Lung (tissue), 12 donors: Measurements from ENCODE around the gene CYP24A1. TPM values are rescaled to one million over a fixed set of nuclear protein-coding genes. Genes with fewer than 3 reads are reported as not detected.

Source experiments
- ATAC-seq: fragments of 200-7000 bp; cut with Tn5 transposase; one replicate; pipeline ENCODE4 v1.9.1; 2020; ENCODE audit warnings: moderate number of reproducible peaks; ENCODE audit not compliant: insufficient read depth, low FRiP score
- DNase-seq, 3 donors: peaks; one replicate each; pipeline ENCODE4 v3.0.0-alpha.2; 2013 to 2017
- H3K27ac ChIP-seq, 2 donors: one replicate each; pipeline ENCODE4 v1.5.1; 2013; ENCODE audit warnings: mild to moderate bottlenecking in 2 of 2, moderate library complexity in 2 of 2, control low read depth in 1 of 2, inconsistent platforms in 1 of 2, low read depth in 1 of 2, low read length in 1 of 2
- H3K27me3 ChIP-seq, 3 donors: one replicate each; pipeline ENCODE4 v1.5.1; 2013; ENCODE audit warnings: low read length in 2 of 3; ENCODE audit not compliant: control insufficient read depth in 3 of 3, insufficient read depth in 3 of 3
- H3K36me3 ChIP-seq, 4 donors: one replicate each; pipeline ENCODE4 v1.5.1; 2013; ENCODE audit warnings: low read length in 4 of 4, mild to moderate bottlenecking in 1 of 4, moderate library complexity in 1 of 4; ENCODE audit not compliant: control insufficient read depth in 4 of 4, insufficient read depth in 4 of 4
- H3K4me1 ChIP-seq, 5 donors: one replicate each; pipeline ENCODE4 v1.5.1; 2013; ENCODE audit warnings: low read length in 5 of 5, mild to moderate bottlenecking in 2 of 5, moderate library complexity in 1 of 5; ENCODE audit not compliant: control insufficient read depth in 5 of 5, insufficient read depth in 5 of 5
- H3K4me3 ChIP-seq: one replicate; pipeline ENCODE4 v1.5.1; 2013; ENCODE audit warnings: mild to moderate bottlenecking, control low read depth, moderate library complexity
- H3K9ac ChIP-seq, 2 donors: one replicate each; pipeline ENCODE4 v1.5.1; 2013; ENCODE audit warnings: low read length in 2 of 2, control low read depth in 1 of 2; ENCODE audit not compliant: insufficient read depth in 1 of 2
- H3K9me3 ChIP-seq, 4 donors: one replicate each; pipeline ENCODE4 v1.5.1; 2013; ENCODE audit warnings: low read length in 3 of 4, mild to moderate bottlenecking in 1 of 4, moderate library complexity in 1 of 4; ENCODE audit not compliant: control insufficient read depth in 4 of 4, insufficient read depth in 3 of 4
- CTCF ChIP-seq: IDR thresholded peaks from 2 replicates; pipeline ENCODE4 v1.5.1; 2012; ENCODE audit warnings: mild to moderate bottlenecking; ENCODE audit errors: control extremely low read depth, extremely low read depth
- WGBS, 2 donors: extraction: QIAGEN DNeasy Blood & Tissue Kit; methylation state at CpG; one replicate each; pipeline ENCODE4 v1.1.7; 2013; 5-methylcytosine and 5-hydroxymethylcytosine counted together
- polyA plus RNA-seq, 2 donors: library from polyadenylated mRNA; stranded (reverse); fragments of 200-250 nt; gene quantifications; one replicate each; pipeline ENCODE4 v1.2.1, GENCODE V29; 2013
- total RNA-seq, 2 donors: library from RNA; depleted of rRNA in 1 of 2; stranded (reverse); fragments of >200 nt in 1 of 2; gene quantifications; one replicate each; pipeline ENCODE4 v1.2.1, GENCODE V29; 2014 to 2021
- donor health status: control.
- donor health status: control.
- donor health status: Bipolar disorder and iron deficiency.
- donor health status: healthy.
- donor health status: DM: yes; HTN: yes; CAD: no.

The CYP24A1 gene
- total and polyA plus RNA-seq, 4 donors = 0.30 to 5.9 (median 1.1) TPM

DNA sequence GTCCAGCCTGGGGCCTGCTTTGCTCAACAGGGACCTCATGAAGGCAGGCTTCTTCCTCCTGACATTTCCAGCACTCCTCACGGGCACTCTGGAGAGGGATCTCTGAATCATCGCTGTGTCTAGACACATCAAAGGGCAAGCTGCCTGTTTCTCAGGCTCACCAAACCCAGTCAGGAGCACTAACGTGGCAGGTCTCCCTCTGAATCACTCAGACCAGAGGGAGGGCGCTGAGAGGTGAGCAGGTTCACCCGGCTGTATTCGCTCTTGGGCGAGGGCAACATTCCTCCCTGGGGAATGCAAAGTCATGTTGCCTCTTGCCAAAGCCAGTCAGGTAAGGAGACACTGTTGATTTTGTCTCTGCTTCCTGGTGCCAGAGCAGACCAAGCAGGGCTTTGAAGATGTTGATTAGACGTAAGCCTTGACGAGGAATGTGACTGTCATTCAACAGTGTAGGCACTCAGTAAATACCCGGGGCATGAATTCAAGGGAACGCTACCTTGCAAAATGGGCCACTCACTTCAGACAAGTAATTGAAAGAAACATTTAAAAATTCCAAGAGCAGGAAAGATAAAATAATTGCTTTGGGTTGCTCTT lies 50.1 kb downstream of the CYP24A1 start:
- H3K9ac ChIP-seq = no peak overlapping the region
- 60 to 84% methylated on average over 11 of the region's 11 CpGs for WGBS, 2 donors
- peak overlapping the region in 1 of 2 donors; percentile 58 for H3K27ac ChIP-seq
- no peaks in the 10 kb centered on the region for H3K27me3 ChIP-seq
- no peaks in the 10 kb centered on the region for H3K36me3 ChIP-seq
- DNase-seq = peak; percentile 48 to 74 (median 72)
- H3K4me3 ChIP-seq = no peak overlapping the region
- no peaks in the 10 kb centered on the region for H3K9me3 ChIP-seq
- TF ChIP-seq CTCF = no peak
- H3K4me1 ChIP-seq = no peaks in the 10 kb centered on the region
- ATAC-seq = peak; percentile 91

DNA sequence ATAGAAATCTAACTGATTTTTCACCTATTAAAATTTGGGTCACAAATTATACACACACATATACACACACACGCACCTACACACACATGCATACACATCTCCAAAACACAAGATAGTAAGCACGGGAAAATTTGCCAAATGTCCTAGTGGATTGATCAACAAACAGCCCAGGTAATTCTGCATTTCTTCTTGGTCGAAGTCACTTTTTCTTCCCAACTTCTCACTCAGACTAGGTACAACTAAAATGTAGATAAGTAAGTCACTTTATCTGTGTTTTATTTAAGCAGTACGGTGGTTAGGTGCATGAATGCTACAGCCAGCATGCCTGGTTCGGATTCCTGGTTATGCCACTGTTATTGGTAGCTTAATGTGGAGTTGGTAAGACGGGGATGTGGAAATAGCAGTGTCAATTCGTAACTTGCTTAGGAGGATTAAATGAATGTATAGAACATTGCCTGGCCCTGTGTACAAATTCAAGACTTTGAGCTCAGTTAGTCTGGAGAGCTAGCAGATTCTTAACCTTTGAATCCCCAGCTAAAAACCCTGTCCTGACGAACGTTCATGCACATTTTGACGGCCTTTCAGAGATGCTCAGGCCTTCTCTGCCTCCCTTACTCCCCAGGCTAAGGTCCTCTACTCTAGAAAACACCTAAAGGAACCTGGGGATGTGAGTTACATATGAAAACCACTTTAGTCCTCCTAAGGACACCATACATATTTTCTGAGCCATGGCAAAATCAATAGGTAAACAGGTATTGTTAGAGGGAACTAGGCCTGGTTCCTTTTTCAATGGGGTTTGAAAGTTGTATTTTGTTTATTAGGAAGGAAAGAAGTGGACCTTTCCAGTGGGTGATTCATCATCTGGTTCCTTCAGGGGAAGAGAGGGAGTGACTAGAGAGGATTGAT lies 50.9 kb downstream of the CYP24A1 start:
- ATAC-seq (no peak), DNase-seq (no peak)
- H3K9ac ChIP-seq = no peak overlapping the region

DNA sequence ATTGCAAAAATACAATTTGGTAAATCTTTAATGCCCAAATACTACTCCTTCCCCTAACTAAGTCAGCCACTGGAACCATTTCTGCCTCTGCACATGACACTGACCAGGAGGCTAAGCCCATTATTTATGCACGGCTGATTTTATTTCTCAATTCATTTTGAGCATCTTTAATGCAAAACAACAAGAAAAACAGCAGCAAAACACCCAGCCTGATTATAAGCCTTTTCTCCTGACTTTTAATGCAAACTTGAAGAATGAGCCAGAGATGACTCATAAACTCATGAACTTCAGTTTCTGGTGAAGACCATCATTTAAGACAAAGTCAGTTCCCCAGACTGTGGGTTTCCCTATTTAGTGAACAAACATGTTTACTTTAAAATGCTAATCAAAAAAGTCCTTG lies 51.6 kb downstream of the CYP24A1 start:
- TF ChIP-seq CTCF = no peak
- DNase-seq (no peak), ATAC-seq (no peak)
- H3K4me3 ChIP-seq = no peak overlapping the region
- WGBS, 2 donors = 85 to 94% methylated on average over 1 of the region's 1 CpG
- H3K9ac ChIP-seq = no peak overlapping the region
- H3K9me3 ChIP-seq = no peaks in the 10 kb centered on the region
- H3K36me3 ChIP-seq = no peaks in the 10 kb centered on the region
- no peaks in the 10 kb centered on the region for H3K27me3 ChIP-seq
- no peaks in the 10 kb centered on the region for H3K4me1 ChIP-seq
- no peak overlapping the region for H3K27ac ChIP-seq

More for the DNA sequence above, 50.9 kb downstream of the CYP24A1 start:
- Histone ChIP-seq H3K27ac (peak overlapping the region in 1 of 2 donors; percentile 58), H3K27me3 (no peaks in the 10 kb centered on the region), H3K4me3 (no peak overlapping the region), H3K4me1 (no peaks in the 10 kb centered on the region), H3K9me3 (no peaks in the 10 kb centered on the region), H3K36me3 (no peaks in the 10 kb centered on the region)
- WGBS, 2 donors = 85% methylated on average over 10 of the region's 10 CpGs
- no peak for TF ChIP-seq CTCF
